ENCODE data around the gene GAGE10.

DNA sequence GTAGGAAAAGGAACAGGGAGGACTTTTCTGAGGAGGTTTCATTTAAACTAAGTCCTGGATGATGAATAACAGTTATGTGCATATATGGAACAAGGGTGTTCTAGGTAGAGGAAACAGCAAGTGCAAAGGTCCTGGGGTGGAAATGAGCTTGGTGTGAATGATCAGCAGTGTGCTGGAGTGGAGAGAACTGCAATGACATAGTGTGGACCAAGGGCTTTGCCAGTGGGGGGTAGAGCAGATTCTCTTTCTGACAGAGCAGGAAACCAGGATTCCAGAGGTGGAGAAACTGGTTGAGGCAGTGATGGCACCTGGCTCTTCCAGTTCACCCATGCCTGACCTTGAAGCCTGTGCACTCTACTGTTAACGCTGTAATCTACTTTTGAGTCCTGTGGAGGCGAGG is 32.1 kb upstream of the GAGE10 start:
- TF ChIP-seq, protein P1, sequence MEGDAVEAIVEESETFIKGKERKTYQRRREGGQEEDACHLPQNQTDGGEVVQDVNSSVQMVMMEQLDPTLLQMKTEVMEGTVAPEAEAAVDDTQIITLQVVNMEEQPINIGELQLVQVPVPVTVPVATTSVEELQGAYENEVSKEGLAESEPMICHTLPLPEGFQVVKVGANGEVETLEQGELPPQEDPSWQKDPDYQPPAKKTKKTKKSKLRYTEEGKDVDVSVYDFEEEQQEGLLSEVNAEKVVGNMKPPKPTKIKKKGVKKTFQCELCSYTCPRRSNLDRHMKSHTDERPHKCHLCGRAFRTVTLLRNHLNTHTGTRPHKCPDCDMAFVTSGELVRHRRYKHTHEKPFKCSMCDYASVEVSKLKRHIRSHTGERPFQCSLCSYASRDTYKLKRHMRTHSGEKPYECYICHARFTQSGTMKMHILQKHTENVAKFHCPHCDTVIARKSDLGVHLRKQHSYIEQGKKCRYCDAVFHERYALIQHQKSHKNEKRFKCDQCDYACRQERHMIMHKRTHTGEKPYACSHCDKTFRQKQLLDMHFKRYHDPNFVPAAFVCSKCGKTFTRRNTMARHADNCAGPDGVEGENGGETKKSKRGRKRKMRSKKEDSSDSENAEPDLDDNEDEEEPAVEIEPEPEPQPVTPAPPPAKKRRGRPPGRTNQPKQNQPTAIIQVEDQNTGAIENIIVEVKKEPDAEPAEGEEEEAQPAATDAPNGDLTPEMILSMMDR (conservative IDR thresholded peaks at IDR 0.05; ENCODE audit: low read length) = no peak
- no peak for TF ChIP-seq EZH2phosphoT487 (IDR thresholded peaks at IDR 0.05; ENCODE audit: borderline replicate concordance, low read depth, low read length)

All from OCI-LY7 (cell line).